Neural crest cell (in vitro differentiated cells): Measurements from ENCODE around the gene MADD. TPM values are rescaled to one million over a fixed set of nuclear protein-coding genes. Genes with fewer than 3 reads are reported as not detected.
"Not testable (repeated sequence)": the region's sequence is repeated elsewhere in the genome, so short reads cannot be mapped to it uniquely, and the experiment has no call there.

Experiments used
- DNase-seq: peaks from one replicate; pipeline ENCODE4 v3.0.0; 2021; ENCODE audit warnings: low read depth, mixed read lengths, low spot score
- H3K27ac Mint-ChIP-seq: one replicate; pipeline ENCODE4 v1.8.0; 2021; ENCODE audit warnings: mild to moderate bottlenecking, mixed read lengths; ENCODE audit not compliant: unreplicated experiment
- H3K27me3 Mint-ChIP-seq: 2 replicates; pipeline ENCODE4 v1.8.0; 2021; ENCODE audit warnings: low read depth, mild to moderate bottlenecking, mixed read lengths
- H3K36me3 Mint-ChIP-seq: 2 replicates; pipeline ENCODE4 v1.8.0; 2021; ENCODE audit warnings: low read depth, mild to moderate bottlenecking, mixed read lengths
- H3K4me1 Mint-ChIP-seq: 2 replicates; pipeline ENCODE4 v1.8.0; 2021; ENCODE audit warnings: mixed read lengths
- H3K4me3 Mint-ChIP-seq: one replicate; pipeline ENCODE4 v1.8.0; 2021; ENCODE audit warnings: mild to moderate bottlenecking, mixed read lengths
- H3K9me3 Mint-ChIP-seq: 2 replicates; pipeline ENCODE4 v1.8.0; 2021; ENCODE audit warnings: mixed read lengths
- CTCF ChIP-seq: fragments of 200-600 bp; sonication (generic); conservative IDR thresholded peaks from 2 replicates; pipeline ENCODE4 v1.5.0; 2021; ENCODE audit warnings: antibody characterized with exemption, mild to moderate bottlenecking
- total RNA-seq: library from RNA; stranded (reverse); gene quantifications from 2 replicates; pipeline ENCODE4 v1.2.1, GENCODE V29; 2021

MADD gene
- total RNA-seq, 1 donor from 2014 or later, result 59.2 TPM

- no peaks in the 10 kb centered on the region for H3K27me3 Mint-ChIP-seq
- DNase-seq, result no peak
- TF ChIP-seq CTCF, result no peak
- H3K27ac Mint-ChIP-seq, result no peak overlapping the region
- no peak overlapping the region for H3K4me3 Mint-ChIP-seq
- no peaks in the 10 kb centered on the region for H3K4me1 Mint-ChIP-seq
- no peaks in the 10 kb centered on the region for H3K9me3 Mint-ChIP-seq
- no peaks in the 10 kb centered on the region for H3K36me3 Mint-ChIP-seq
Observed at GRCh38 chr11:47333526-47333845, 63.6 kb downstream of the MADD start.

DNA sequence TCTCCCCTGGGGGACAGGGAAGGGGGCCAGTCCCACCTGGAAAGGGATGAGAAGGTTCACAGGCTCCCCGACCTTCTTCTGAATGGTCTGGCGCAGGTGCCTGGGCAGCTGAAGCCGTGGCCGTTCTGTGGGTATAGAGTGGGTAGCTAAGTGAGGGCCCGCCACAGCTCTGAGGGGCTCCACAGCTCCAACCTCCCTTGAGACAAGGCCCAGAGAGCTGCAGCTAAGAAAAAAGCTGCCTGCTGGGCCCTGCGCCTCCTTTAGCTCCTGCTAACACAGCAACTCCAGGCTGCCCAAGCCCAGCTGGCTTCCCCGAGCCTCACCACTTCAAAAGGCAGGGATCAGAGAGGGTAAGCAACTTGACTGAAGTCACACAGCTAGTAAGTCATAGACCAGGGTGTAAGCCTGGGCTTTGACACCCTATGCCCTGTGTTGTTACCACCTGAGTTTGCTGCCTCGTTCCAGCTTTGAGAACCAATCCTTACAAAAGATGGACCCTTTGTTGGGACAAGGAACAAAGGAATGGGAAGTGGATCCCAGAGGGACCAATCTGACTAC, 64.0 kb downstream of the MADD start:
- H3K9me3 Mint-ChIP-seq, result no peaks in the 10 kb centered on the region

GRCh38 chr11:47334699-47335411, 64.9 kb downstream of the MADD start:
- H3K27ac Mint-ChIP-seq, DNase-seq, H3K36me3 Mint-ChIP-seq, H3K9me3 Mint-ChIP-seq, H3K4me1 Mint-ChIP-seq, H3K4me3 Mint-ChIP-seq, H3K27me3 Mint-ChIP-seq: not testable (repeated sequence)

More for the DNA sequence above, 64.0 kb downstream of the MADD start:
- no peak overlapping the region for H3K4me3 Mint-ChIP-seq
- DNase-seq, result no peak
- H3K4me1 Mint-ChIP-seq, result no peaks in the 10 kb centered on the region
- no peaks in the 10 kb centered on the region for H3K36me3 Mint-ChIP-seq
- H3K27ac Mint-ChIP-seq, result no peak overlapping the region
- no peak for TF ChIP-seq CTCF
- no peaks in the 10 kb centered on the region for H3K27me3 Mint-ChIP-seq

- no peaks in the 10 kb centered on the region for H3K36me3 Mint-ChIP-seq
- TF ChIP-seq CTCF, result no peak
- no peaks in the 10 kb centered on the region for H3K9me3 Mint-ChIP-seq
- peaks cover 3% of the 10 kb centered on the region for H3K4me1 Mint-ChIP-seq
- DNase-seq, result no peak
- no peaks in the 10 kb centered on the region for H3K27me3 Mint-ChIP-seq
- no peak overlapping the region for H3K4me3 Mint-ChIP-seq
- no peak overlapping the region for H3K27ac Mint-ChIP-seq
Observed at GRCh38 chr11:47335733-47336132, 65.8 kb downstream of the MADD start.

DNA sequence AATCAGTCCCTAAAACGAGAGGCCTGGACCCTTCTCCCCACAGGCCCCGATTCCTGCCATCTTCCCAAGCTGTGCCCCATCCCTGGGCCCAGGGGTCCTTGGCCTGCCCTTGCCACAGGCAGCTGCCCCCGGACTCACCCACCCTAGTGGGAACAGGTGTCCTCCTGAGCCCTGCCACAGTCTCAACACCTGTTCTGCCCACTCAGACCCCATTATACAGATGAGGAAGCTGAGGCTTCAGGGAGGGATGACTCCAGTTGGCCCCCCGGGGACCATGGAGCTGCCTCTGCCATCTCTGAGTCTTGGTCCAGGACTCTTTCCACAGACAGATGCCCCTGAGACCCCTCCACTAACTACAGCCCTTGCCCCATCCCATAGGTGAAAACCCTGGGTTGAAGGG, 66.7 kb downstream of the MADD start:
- no peak for TF ChIP-seq CTCF
- H3K4me3 Mint-ChIP-seq, result no peak overlapping the region
- no peaks in the 10 kb centered on the region for H3K36me3 Mint-ChIP-seq
- H3K27me3 Mint-ChIP-seq, result no peaks in the 10 kb centered on the region
- peaks cover 6% of the 10 kb centered on the region for H3K4me1 Mint-ChIP-seq
- H3K9me3 Mint-ChIP-seq, result no peaks in the 10 kb centered on the region
- DNase-seq, result no peak
- no peak overlapping the region for H3K27ac Mint-ChIP-seq

DNA sequence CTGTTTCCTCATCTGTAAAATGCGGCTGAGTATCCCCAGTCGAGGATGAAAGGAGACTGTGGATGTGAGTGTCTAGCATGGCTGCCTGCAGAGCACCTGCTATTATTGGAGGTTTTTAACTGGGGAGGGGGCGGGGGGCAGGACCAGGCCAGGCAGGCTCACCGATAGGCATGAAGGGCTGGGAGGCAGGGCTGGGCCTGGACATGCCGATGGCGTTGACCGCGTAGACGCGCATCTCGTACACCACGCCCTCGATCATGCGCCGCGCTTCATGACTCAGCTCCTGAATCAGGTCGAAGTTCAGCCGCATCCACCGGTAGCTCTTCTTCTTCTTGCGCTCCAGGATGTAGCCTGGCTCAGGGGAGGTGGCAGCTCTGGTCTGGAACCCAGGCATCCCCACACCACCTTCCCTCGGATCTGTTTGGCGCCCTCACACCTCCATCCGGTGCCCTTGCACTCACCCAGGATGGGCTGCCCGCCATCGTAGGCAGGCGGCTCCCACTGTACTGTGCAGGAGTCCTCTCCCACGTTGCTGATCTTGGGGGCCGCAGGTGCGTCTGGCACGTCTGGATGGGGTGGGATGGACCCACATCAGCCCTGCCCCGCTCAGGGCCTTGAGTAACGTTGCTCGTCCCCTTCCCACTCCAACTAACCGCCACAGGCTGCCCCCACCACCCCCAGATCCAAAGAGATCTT, 67.4 kb downstream of the MADD start:
- Mint-ChIP-seq H3K27ac (no peak overlapping the region), H3K36me3 (no peaks in the 10 kb centered on the region), H3K9me3 (no peaks in the 10 kb centered on the region), H3K27me3 (no peaks in the 10 kb centered on the region), H3K4me3 (no peak overlapping the region), H3K4me1 (peaks cover 10% of the 10 kb centered on the region)
- TF ChIP-seq CTCF, result no peak
- DNase-seq, result no peak
